HG03432 (cell line): Measurements from ENCODE around the gene KLHDC8A.
A peak's percentile ranks its signal among the peaks of the same experiment; 100 is the strongest.
"Not testable (repeated sequence)": the region's sequence is repeated elsewhere in the genome, so short reads cannot be mapped to it uniquely, and the experiment has no call there.

ENCODE experiments used
- ATAC-seq: cut with Tn5 transposase; IDR thresholded peaks from one replicate; pipeline ENCODE4 v1.9.1; 2021; ENCODE audit warnings: mild to moderate bottlenecking, moderate library complexity; ENCODE audit not compliant: unreplicated experiment

The KLHDC8A gene

GRCh38 chr1:205298191-205298994, 58.3 kb downstream of the KLHDC8A start:
- no peak for ATAC-seq

- not testable (repeated sequence) for ATAC-seq
Observed at GRCh38 chr1:205297546-205298177, 59.1 kb downstream of the KLHDC8A start.

- no peak for ATAC-seq
Observed at GRCh38 chr1:205296154-205296553, 60.6 kb downstream of the KLHDC8A start.

- no peak for ATAC-seq
Observed at GRCh38 chr1:205294934-205295333, 61.8 kb downstream of the KLHDC8A start.

GRCh38 chr1:205294175-205294917, 62.4 kb downstream of the KLHDC8A start:
- no peak for ATAC-seq

GRCh38 chr1:205293350-205294074, 63.2 kb downstream of the KLHDC8A start:
- ATAC-seq, result no peak

- ATAC-seq, result no peak
Observed at GRCh38 chr1:205291596-205291995, 65.1 kb downstream of the KLHDC8A start.

- peak; percentile 82 for ATAC-seq
Observed at GRCh38 chr1:205287767-205288559, 68.8 kb downstream of the KLHDC8A start.

GRCh38 chr1:205287076-205287475, 69.6 kb downstream of the KLHDC8A start:
- no peak for ATAC-seq

- peak; percentile 34 for ATAC-seq
Observed at GRCh38 chr1:205286335-205286950, 70.3 kb downstream of the KLHDC8A start.
